ENCODE measurements around the gene NR6A1. TPM values are rescaled to one million over a fixed set of nuclear protein-coding genes. Genes with fewer than 3 reads are reported as not detected.

The NR6A1 gene
- total RNA-seq, 1 donor from 2014 or later = 1.2 TPM

GRCh38 chr9:124680049-124680448 is 91.1 kb downstream of the NR6A1 start:
- no peak overlapping the region for H3K27ac ChIP-seq
- intact Hi-C loops (cut with DNase I) = no loop called here

DNA sequence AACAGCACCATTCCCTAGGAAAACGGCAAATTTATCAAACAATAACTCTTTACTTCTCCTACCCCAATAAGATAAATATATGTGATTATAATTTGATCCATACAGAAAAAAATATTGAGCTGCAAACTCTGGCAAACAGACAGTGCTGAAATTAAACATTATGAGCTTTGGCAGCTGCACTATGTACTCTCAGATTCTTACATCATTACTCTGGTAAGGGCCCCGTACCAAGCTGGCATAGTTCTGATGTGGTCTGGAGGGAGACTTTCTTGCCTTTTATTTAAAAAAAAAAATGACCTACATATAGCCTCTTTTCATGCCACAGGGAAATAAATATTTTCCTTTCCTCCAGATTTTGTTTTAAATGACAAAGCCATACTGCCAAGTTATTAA is 95.0 kb downstream of the NR6A1 start:
- TF ChIP-seq POLR2A (IDR thresholded peaks at IDR 0.05) (no peak), CTCF (IDR thresholded peaks at IDR 0.05) (no peak), POLR2AphosphoS5 (IDR thresholded peaks at IDR 0.05; ENCODE audit: insufficient read depth in 1 of 2, low read depth in 1 of 2) (no peak)
- Histone ChIP-seq H3K36me3 (no peaks in the 10 kb centered on the region), H3K4me1 (no peaks in the 10 kb centered on the region), H3K9me3 (no peaks in the 10 kb centered on the region), H3K4me3 (no peak overlapping the region), H3K27ac (no peak overlapping the region), H3K27me3 (no peaks in the 10 kb centered on the region)
- no peak for DNase-seq (ENCODE audit: extremely low spot score in 2 of 2)
- intact Hi-C loops (cut with DNase I) = no loop called here

More at GRCh38 chr9:124680049-124680448, 91.1 kb downstream of the NR6A1 start:
- DNase-seq (ENCODE audit: extremely low spot score in 2 of 2) = no peak
- Histone ChIP-seq H3K4me1 (no peaks in the 10 kb centered on the region), H3K36me3 (no peaks in the 10 kb centered on the region), H3K4me3 (no peak overlapping the region), H3K27me3 (no peaks in the 10 kb centered on the region), H3K9me3 (no peaks in the 10 kb centered on the region)
- no peak for TF ChIP-seq POLR2A (IDR thresholded peaks at IDR 0.05)
- no peak for TF ChIP-seq CTCF (IDR thresholded peaks at IDR 0.05)
- no peak for TF ChIP-seq POLR2AphosphoS5 (IDR thresholded peaks at IDR 0.05; ENCODE audit: insufficient read depth in 1 of 2, low read depth in 1 of 2)

GRCh38 chr9:124675261-124676158 is 95.6 kb downstream of the NR6A1 start:
- no peaks in the 10 kb centered on the region for H3K9me3 ChIP-seq
- no peak overlapping the region for H3K4me3 ChIP-seq
- H3K4me1 ChIP-seq = no peaks in the 10 kb centered on the region
- no peaks in the 10 kb centered on the region for H3K36me3 ChIP-seq
- no peaks in the 10 kb centered on the region for H3K27me3 ChIP-seq
- H3K27ac ChIP-seq = no peak overlapping the region
- DNase-seq (ENCODE audit: extremely low spot score in 2 of 2) = no peak
- intact Hi-C loops (cut with DNase I) = no loop called here
- TF ChIP-seq POLR2AphosphoS5 (IDR thresholded peaks at IDR 0.05; ENCODE audit: insufficient read depth in 1 of 2, low read depth in 1 of 2) (no peak), CTCF (IDR thresholded peaks at IDR 0.05) (no peak), POLR2A (IDR thresholded peaks at IDR 0.05) (no peak)

DNA sequence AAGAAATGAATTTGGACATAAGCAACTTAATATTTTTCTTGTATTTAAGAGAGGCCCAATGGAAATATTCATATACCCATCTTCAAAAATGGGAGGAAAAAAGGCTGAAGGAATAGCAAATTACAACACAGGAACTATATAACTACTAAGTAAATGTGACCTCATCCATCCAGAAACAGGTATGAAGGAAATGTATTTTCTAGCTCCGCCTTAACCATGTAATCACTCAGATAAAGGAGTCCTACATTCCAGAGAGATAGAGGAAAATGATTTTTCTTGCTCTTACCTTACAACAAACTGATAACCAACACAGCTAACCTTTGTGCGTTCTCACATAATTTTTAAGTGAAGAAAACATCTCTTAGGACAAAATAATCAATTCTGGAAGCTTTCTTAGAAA is 96.5 kb downstream of the NR6A1 start:
- no peak for DNase-seq (ENCODE audit: extremely low spot score in 2 of 2)
- Histone ChIP-seq H3K4me1 (no peaks in the 10 kb centered on the region), H3K36me3 (no peaks in the 10 kb centered on the region), H3K9me3 (no peaks in the 10 kb centered on the region), H3K4me3 (no peak overlapping the region), H3K27me3 (no peaks in the 10 kb centered on the region), H3K27ac (no peak overlapping the region)
- intact Hi-C loops (cut with DNase I) = no loop called here
- TF ChIP-seq POLR2AphosphoS5 (IDR thresholded peaks at IDR 0.05; ENCODE audit: insufficient read depth in 1 of 2, low read depth in 1 of 2) (no peak), CTCF (IDR thresholded peaks at IDR 0.05) (no peak), POLR2A (IDR thresholded peaks at IDR 0.05) (no peak)

DNA sequence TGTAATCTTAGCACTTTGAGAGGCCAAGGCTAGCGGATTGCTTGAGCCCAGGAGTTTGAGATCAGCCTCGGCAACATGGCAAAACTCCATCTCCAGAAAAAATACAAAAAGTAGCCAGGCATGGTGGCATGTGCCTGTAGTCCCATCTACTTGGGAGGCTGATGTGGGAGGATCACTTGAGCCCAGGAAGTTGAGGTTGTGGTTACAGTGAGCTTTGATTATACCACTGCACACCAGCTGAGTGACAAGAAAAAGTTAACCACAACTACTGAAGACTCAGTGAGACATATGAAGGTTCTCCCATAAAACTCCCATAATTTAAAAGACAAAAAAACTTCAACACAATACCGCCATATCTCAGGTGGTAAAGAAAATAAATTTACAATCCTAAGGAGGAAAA is 98.0 kb downstream of the NR6A1 start:
- Histone ChIP-seq H3K9me3 (no peaks in the 10 kb centered on the region), H3K27me3 (no peaks in the 10 kb centered on the region), H3K27ac (no peak overlapping the region), H3K4me1 (no peaks in the 10 kb centered on the region), H3K4me3 (no peak overlapping the region), H3K36me3 (no peaks in the 10 kb centered on the region)
- no peak for DNase-seq (ENCODE audit: extremely low spot score in 2 of 2)
- TF ChIP-seq POLR2AphosphoS5 (IDR thresholded peaks at IDR 0.05; ENCODE audit: insufficient read depth in 1 of 2, low read depth in 1 of 2) (no peak), CTCF (IDR thresholded peaks at IDR 0.05) (no peak), POLR2A (IDR thresholded peaks at IDR 0.05) (no peak)
- intact Hi-C loops (cut with DNase I) = no loop called here
